Gastrocnemius medialis (tissue), 4 donors: ENCODE measurements around the gene PDLIM3. TPM values are rescaled to one million over a fixed set of nuclear protein-coding genes. Genes with fewer than 3 reads are reported as not detected.

Source experiments
- ATAC-seq, 2 donors: fragments of 150-250 bp; one replicate each; pipeline ENCODE4 v1.9.1; 2016
- DNase-seq, 2 donors: peaks; one replicate each; pipeline ENCODE4 v3.0.0-alpha.2; 2019
- H3K27ac ChIP-seq, 4 donors: fragments of 200-600 bp; sonication (generic); 1 replicate in 1 of 4; 2 replicates in 3 of 4; pipeline ENCODE4 v1.5.1; 2016 to 2018; ENCODE audit warnings: mild to moderate bottlenecking in 2 of 4, moderate library complexity in 1 of 4
- H3K27me3 ChIP-seq, 3 donors: fragments of 200-600 bp; sonication (generic) in 2 of 3; 1 replicate in 1 of 3; 2 replicates in 2 of 3; pipeline versions ENCODE4 v1.5.1 to v1.6.0; 2016 to 2019; ENCODE audit warnings: mild to moderate bottlenecking in 1 of 3, moderate library complexity in 1 of 3
- H3K36me3 ChIP-seq, 2 donors: fragments of 200-600 bp; sonication (generic) in 1 of 2; one replicate each; pipeline ENCODE4 v1.5.1; 2017 to 2018
- H3K4me1 ChIP-seq, 2 donors: fragments of 200-600 bp; sonication (generic) in 1 of 2; one replicate each; pipeline ENCODE4 v1.5.1; 2016 to 2017; ENCODE audit warnings: mild to moderate bottlenecking in 2 of 2
- H3K4me3 ChIP-seq, 4 donors: fragments of 200-600 bp; sonication (generic) in 3 of 4; 1 replicate in 1 of 4; 2 replicates in 3 of 4; pipeline ENCODE4 v1.5.1; 2016 to 2019; ENCODE audit warnings: mild to moderate bottlenecking in 2 of 4
- H3K9me3 ChIP-seq, 3 donors: fragments of 200-600 bp; sonication (generic) in 2 of 3; 1 replicate in 1 of 3; 2 replicates in 2 of 3; pipeline ENCODE4 v1.5.1; 2016 to 2019
- CTCF ChIP-seq, 5 experiments: fragments of 450-650 bp in 3 of 5; fragments of 200-600 bp in 2 of 5; sonication (generic) in 2 of 5; IDR thresholded peaks in 4 of 5; conservative IDR thresholded peaks in 1 of 5; 1 replicate in 4 of 5; 2 replicates in 1 of 5; pipeline ENCODE4 v1.5.1; 2016 to 2019; ENCODE audit warnings: antibody characterized with exemption in 5 of 5, mild to moderate bottlenecking in 3 of 5, moderate library complexity in 3 of 5
- POLR2A ChIP-seq, 2 donors: fragments of 450-650 bp; IDR thresholded peaks; one replicate each; pipeline ENCODE4 v1.6.1; 2017; ENCODE audit warnings: antibody characterized with exemption in 2 of 2, mild to moderate bottlenecking in 2 of 2, moderate library complexity in 2 of 2
- in situ Hi-C, 4 donors: fragments of 200-750 bp; cut with MboI; loops; one replicate each; pipeline versions ENCODE4 v1.15.0 to v1.8.0; 2017; ENCODE audit warnings: low sequenced_read_pairs in 4 of 4
- intact Hi-C: fragments of 100-400 bp; cut with DNase I; formaldehyde crosslinking; loops from one replicate; pipeline ENCODE4 v1.15.1; 2023; ENCODE audit warnings: low total_unique reads
- total RNA-seq, 4 donors: library from RNA; depleted of rRNA; stranded (reverse); fragments of >200 nt; gene quantifications; one replicate each; pipeline versions ENCODE4 v1.1.0 to v1.2.3, GENCODE V29; 2016

The PDLIM3 gene
- total RNA-seq, 4 donors from 2014 or later, result 1,062 to 7,224 (median 2,598) TPM

GRCh38 chr4:185472103-185472542 is 63.2 kb downstream of the PDLIM3 start:
- in situ Hi-C loops (loop anchor here in 3 of 4 donors (5.0 to 25.0 kb wide), 3 partner anchors 120 to 565 kb away; no protein-coding TSS in a partner anchor), intact Hi-C loops (no loop called here)
- TF ChIP-seq POLR2A (IDR thresholded peaks at IDR 0.05) (no peak), CTCF (IDR thresholded peaks at IDR 0.05 in 4 of 5, conservative IDR thresholded peaks at IDR 0.05 in 1 of 5) (no peak)
- ATAC-seq (no peak), DNase-seq (no peak)
- H3K27ac ChIP-seq, result peak overlapping the region in 3 of 4 donors; percentile 79 to 83 (median 80)
- H3K36me3 ChIP-seq, result no peaks in the 10 kb centered on the region
- peak overlapping the region; percentile 74 to 94 (median 83) for H3K4me3 ChIP-seq
- peaks cover 0 to 4% of the 10 kb centered on the region in 2 donors for H3K4me1 ChIP-seq
- H3K9me3 ChIP-seq, result no peaks in the 10 kb centered on the region
- no peaks in the 10 kb centered on the region for H3K27me3 ChIP-seq

GRCh38 chr4:185471235-185472102 is 63.8 kb downstream of the PDLIM3 start, which contains the start of gene CCDC110:
Gene CCDC110 (minus strand): TSS chr4:185471733. CDS start chr4:185471683, 50 bp downstream.
- H3K4me3 ChIP-seq, result peak within 1 kb of the TSS; percentile 74 to 94 (median 83)

GRCh38 chr4:185470501-185471195 is 64.7 kb downstream of the PDLIM3 start:
- Histone ChIP-seq H3K4me3 (peak overlapping the region; percentile 58 to 75 (median 68)), H3K27ac (peak overlapping the region; percentile 78 to 82 (median 80)), H3K9me3 (no peaks in the 10 kb centered on the region), H3K4me1 (peaks cover 0 to 4% of the 10 kb centered on the region in 2 donors), H3K27me3 (no peaks in the 10 kb centered on the region), H3K36me3 (no peaks in the 10 kb centered on the region)
- ATAC-seq (peak; percentile 61 to 71), DNase-seq (peak; percentile 54 to 84)
- intact Hi-C loops (loop anchor here (1.0 to 2.0 kb wide), 5 partner anchors 45 to 328 kb away; partner anchors contain the start of genes SLC25A4 and UFSP2), in situ Hi-C loops (loop anchor here in 3 of 4 donors (5.0 to 25.0 kb wide), 3 partner anchors 122 to 567 kb away; no protein-coding TSS in a partner anchor)
- TF ChIP-seq POLR2A (IDR thresholded peaks at IDR 0.05) (no peak), CTCF (IDR thresholded peaks at IDR 0.05 in 4 of 5, conservative IDR thresholded peaks at IDR 0.05 in 1 of 5) (no peak)

More at GRCh38 chr4:185471235-185472102, 63.8 kb downstream of the PDLIM3 start, which contains the start of gene CCDC110:
- DNase-seq (peak; percentile 92 to 94), ATAC-seq (peak; percentile 84 to 88)
- in situ Hi-C loops (loop anchor here in 3 of 4 donors (5.0 to 25.0 kb wide), 3 partner anchors 121 to 566 kb away; no protein-coding TSS in a partner anchor), intact Hi-C loops (loop anchor here (1.0 to 2.0 kb wide), 3 partner anchors 126 to 329 kb away; partner anchors contain the start of gene SLC25A4)
- Histone ChIP-seq H3K27me3 (no peaks in the 10 kb centered on the region), H3K27ac (peak within 1 kb of the TSS; percentile 79 to 83 (median 80)), H3K9me3 (no peaks in the 10 kb centered on the region), H3K36me3 (no peaks in the 10 kb centered on the region), H3K4me1 (peaks cover 0 to 4% of the 10 kb centered on the region in 2 donors)
- TF ChIP-seq CTCF (IDR thresholded peaks at IDR 0.05 in 4 of 5, conservative IDR thresholded peaks at IDR 0.05 in 1 of 5), result peak; percentile 63 to 90 (median 75)
- peak; percentile 67 to 75 for TF ChIP-seq POLR2A (IDR thresholded peaks at IDR 0.05)

- TF ChIP-seq POLR2A (IDR thresholded peaks at IDR 0.05) (no peak), CTCF (IDR thresholded peaks at IDR 0.05 in 4 of 5, conservative IDR thresholded peaks at IDR 0.05 in 1 of 5) (no peak)
These were observed 65.6 kb downstream of the PDLIM3 start for GRCh38 chr4:185469580-185470154.

More at GRCh38 chr4:185469580-185470154, 65.6 kb downstream of the PDLIM3 start:
- Histone ChIP-seq H3K27me3 (no peaks in the 10 kb centered on the region), H3K4me1 (peaks cover 0 to 4% of the 10 kb centered on the region in 2 donors), H3K36me3 (no peaks in the 10 kb centered on the region), H3K9me3 (no peaks in the 10 kb centered on the region), H3K27ac (peak overlapping the region in 3 of 4 donors; percentile 28 to 79 (median 78)), H3K4me3 (no peak overlapping the region)
- no peak for ATAC-seq
- in situ Hi-C loops (loop anchor here in 3 of 4 donors (5.0 to 25.0 kb wide), 3 partner anchors 123 to 568 kb away; no protein-coding TSS in a partner anchor), intact Hi-C loops (loop anchor here (1.0 to 2.0 kb wide), 4 partner anchors 44 to 327 kb away; partner anchors contain the start of genes SLC25A4 and UFSP2)
- DNase-seq, result no peak
